Activated gamma-delta T cell treated with anti-CD3 and anti-CD28 coated beads, Interleukin-2, amount 50 U/mL, for 16 hours (primary cell): ENCODE measurements around the gene ADGRD1.
"Not testable (repeated sequence)": the region's sequence is repeated elsewhere in the genome, so short reads cannot be mapped to it uniquely, and the experiment has no call there.

ENCODE experiments used
- DNase-seq: peaks from one replicate; pipeline ENCODE4 v3.0.0-alpha.2; 2020; ENCODE audit warnings: low read depth

The ADGRD1 gene

GRCh38 chr12:131121705-131122405 is 168.1 kb downstream of the ADGRD1 start:
- no peak for DNase-seq

DNA sequence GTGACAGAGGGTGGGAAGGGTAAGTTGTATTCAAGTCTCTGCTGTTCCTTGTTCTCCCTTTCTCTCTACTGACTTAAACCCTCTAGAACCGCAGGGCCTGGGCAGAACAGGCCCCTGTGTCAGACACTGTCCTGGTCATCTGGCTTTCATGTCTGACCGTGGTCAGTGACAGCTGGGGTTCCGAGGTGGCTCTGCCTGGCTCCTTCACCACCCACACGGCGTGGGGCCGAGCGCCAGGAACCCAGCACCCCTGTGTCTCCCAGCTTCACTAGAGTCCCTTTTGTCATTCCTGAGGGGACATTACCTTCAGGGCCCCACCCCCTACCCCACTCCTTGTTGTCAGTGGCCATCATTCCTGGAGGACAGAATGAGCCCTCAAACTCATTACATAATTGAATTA is 168.9 kb downstream of the ADGRD1 start:
- DNase-seq = no peak

- DNase-seq = no peak
Measured at GRCh38 chr12:131123817-131124216, 170.1 kb downstream of the ADGRD1 start.

GRCh38 chr12:131124487-131125280 is 171.0 kb downstream of the ADGRD1 start:
- no peak for DNase-seq

DNA sequence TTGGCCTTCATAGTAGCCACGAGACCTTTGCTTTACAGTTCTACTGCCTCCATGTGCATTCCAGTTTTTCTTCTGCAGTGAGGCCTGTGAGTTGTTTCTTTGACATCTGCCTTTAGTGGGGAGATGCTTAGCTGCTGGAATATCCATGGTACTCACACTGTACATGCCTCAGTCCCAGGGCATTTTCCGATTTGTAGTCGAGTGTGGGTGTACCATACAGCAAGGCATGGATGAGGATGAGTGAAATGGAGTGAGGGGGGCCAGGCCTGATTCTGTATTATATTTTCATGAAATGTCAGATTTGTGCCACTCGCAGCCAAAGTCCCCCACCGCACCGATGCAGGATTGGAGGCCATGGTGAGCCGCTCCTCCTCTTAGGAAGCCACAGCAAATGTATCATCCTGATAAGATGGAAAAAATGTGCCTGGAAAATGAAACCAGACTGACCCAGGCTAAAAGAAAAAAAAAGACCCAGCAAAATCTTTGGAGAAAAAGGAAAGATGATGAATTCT is 173.0 kb downstream of the ADGRD1 start:
- DNase-seq = no peak

DNA sequence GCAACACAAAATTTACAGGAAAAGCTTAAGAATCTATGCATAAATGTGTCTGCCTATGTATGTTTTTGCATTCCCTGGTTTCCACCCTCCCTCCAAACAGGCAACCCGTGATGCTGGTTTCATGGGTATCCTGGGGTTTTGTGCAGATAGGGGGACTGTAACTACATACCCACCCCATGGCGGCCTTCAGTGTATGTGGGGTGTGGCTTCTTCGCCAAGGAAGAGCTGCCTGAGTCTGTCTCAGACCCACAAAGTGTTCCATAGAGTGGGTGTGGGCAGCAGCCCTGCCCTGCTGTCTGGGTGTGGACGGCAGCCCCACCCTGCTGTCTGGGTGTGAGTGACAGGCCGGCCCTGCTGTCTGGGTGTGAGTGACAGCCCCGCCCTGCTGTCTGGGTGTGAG is 174.8 kb downstream of the ADGRD1 start:
- no peak for DNase-seq

DNA sequence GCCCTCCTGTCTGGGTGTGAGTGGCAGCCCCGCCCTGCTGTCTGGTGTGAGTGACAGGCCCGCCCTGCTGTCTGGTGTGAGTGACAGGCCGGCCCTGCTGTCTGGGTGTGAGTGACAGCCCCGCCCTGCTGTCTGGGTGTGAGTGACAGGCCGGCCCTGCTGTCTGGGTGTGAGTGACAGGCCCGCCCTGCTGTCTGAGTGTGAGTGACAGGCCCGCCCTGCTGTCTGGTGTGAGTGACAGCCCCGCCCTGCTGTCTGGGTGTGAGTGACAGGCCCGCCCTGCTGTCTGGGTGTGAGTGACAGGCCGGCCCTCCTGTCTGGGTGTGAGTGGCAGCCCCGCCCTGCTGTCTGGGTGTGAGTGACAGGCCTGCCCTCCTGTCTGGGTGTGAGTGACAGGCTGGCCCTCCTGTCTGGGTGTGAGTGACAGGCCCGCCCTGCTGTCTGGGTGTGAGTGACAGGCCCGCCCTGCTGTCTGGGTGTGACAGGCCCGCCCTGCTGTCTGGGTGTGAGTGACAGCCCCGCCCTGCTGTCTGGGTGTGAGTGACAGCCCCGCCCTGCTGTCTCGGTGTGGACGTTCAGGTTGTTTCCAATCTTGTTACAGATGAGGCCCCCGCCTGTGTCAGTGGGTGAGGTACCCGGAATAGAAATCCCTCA is 175.4 kb downstream of the ADGRD1 start:
- DNase-seq = not testable (repeated sequence)

DNA sequence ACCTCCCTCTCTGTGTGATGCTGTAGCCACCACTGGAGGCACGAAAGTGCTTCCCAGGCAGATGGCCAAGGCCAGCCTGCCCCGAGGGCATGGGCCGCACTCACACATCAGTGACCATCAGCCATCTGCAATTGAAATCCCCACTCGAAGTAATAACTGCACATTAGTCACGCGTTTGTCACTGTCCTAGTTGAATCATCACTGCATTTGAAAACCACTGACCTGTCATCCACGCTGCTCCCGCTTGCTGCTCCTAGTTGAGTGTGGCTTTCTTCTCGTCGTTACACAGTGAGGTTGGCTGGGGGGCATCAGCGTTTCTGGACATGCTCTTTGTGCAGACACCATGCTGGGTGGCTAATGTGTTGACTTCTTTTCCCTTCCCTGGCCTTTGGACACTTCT is 176.1 kb downstream of the ADGRD1 start:
- DNase-seq = no peak

DNA sequence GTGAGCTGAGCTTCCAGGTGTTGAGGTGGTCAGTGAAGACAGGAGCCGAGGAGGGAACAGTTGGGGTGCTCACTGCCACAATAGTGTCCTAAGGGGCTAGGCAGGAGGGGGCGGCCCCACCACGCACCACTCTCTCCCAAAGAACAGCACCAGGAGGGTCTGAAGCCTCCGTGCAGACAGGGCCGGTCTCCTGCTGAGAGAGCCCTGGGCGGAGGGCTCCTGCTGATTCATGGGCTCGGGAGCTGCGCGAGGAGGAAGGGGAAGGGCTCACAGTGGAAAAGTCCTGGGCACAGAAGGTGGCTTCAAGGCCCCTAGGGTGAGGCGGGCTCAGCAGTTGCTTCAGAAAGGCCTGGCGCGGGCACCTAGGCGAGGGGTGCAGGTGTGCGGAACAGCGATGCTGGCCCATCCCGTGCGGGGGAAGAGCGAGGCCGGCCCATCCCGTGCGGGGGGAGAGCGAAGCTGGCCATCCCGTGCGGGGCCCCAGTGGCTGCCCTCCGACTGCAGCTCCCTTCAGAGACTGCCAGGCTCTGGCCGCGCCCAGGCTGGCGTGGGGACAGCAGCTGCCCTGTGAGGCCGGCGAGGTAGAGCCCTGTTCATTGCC is 176.7 kb downstream of the ADGRD1 start:
- no peak for DNase-seq

GRCh38 chr12:131131077-131131807 is 177.5 kb downstream of the ADGRD1 start:
- no peak for DNase-seq

DNA sequence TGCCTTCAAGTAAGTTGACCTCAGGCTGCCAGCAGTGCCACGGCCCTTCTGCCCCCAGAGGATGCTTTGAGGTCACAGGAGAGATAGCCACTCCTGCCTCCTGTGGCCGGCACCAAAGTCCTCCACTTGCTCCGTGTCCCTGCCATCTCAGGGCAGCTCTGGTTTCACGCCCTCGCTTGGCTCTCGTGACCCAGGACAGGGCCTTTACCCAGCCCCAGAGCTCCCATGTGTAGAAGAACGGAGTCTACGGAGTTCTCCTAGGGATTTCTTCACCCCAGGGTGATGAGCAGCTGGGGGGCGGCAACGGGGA is 178.1 kb downstream of the ADGRD1 start:
- DNase-seq = no peak

DNA sequence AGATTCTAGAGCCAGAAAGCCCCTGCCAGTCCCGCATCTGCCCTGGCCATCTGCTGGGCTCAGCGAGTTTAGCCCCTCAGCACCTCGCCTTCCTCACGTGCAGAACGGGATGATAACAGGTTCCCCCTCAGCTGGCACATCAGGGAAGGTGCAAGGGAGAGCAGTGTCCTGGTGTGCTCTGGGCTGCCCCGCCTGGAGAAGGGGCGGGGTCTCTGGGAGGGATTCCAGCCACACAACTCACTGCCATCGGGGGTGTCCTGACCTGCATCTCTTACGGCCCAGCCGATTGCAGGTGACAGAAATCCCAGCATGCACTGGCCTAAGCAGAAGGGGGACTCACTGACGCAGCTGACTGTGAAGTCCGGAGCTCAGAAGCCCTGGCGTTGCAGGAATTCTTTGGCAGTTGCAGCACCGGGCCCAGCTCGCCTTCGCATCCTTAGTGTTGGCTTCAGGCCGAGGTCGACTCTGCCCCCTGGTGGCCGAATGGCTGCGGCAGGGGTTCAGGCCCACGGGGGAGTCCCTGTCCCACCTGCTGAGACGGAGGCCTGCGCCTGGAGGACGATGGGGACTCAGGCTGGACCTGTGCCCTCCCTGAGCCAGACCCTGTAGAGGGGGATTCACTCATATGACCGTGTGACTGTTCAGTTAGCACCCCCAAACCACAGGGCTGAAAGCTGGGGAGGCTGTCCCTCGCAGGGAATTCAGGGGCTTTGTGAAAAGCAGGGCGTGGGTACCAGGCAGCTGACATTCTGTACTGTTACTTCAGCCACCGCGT is 178.6 kb downstream of the ADGRD1 start:
- DNase-seq = peak; percentile 53

DNA sequence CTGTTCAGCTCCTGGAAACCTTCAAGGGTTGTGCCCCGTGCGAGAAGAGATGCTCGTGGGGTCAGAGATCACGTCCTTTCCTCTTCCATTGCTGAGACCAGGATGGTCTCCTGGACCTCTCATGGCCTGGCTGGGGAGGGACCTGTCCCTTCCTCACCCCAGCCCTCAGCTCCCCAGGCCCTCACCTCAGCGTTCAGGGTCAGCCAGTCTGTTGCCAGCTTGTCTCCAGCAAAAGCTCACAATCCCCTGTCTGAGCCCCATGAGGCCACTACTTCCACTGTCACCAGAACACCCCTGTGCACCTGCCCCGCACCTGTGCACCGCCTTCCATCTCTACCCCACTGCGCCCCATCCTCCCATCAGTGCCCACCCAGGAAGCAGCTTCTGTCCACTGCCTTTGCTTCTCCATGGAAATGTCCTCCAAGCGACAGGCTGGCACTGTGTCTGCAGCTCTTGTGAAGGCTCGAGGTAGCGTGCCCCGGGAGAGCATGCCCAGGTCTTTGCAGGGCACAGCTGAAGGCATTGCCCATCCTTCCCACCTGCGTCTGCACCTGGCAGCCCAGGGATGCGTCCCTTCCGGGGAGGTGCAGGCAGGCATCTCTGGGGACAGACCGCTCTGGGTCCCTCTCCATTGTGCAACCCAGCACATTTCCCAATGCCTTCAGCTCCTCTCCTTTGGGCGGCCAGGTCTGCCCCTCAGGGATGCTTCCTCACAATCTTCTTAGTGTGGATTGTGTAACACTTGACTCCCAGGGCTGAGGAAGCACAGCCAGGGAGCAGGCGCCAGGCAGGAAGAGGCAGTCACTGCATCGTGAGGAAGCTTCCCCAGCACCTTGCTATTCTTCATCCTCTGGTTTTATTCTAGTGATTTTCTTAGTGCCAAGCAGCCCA is 179.6 kb downstream of the ADGRD1 start:
- no peak for DNase-seq

GRCh38 chr12:131133994-131134393 is 180.3 kb downstream of the ADGRD1 start:
- DNase-seq = no peak

- DNase-seq = no peak
Measured at GRCh38 chr12:131134523-131135310, 181.0 kb downstream of the ADGRD1 start.

- DNase-seq = no peak
Measured at GRCh38 chr12:131135311-131135785, 181.6 kb downstream of the ADGRD1 start.

DNA sequence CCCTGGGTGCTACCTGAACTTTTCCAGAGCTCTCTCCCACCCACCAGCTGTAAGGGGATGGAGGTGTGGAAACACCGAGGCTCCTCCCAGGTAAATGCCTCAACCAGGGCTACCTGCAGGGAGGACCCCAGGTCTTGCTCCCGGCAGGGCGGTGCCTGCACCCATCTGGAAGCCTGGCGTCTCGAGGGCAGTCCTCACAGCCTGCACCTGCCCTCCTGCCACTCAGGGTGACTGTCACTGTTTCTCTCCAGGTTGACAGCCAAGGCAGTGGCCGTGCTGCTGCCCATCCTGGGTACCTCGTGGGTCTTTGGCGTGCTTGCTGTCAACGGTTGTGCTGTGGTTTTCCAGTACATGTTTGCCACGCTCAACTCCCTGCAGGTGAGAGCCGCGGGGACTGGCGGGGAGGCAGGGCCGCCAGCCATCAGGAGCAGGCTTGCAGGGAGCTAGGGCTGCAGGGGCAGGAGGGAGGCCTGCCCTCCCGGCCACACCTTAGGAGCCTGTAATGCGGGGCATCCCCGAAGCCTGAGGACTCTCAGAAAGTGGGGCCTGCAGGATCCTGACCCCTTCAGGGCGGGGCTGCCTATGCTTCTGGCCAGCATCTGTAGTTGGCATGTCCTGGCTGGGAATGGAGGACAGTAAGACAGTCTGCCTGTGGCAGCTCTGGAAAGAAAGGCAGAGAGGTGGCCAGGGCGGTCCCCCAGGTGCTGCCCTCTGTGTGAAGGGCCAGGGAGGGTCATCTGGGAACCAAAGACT is 182.3 kb downstream of the ADGRD1 start:
- DNase-seq = no peak

DNA sequence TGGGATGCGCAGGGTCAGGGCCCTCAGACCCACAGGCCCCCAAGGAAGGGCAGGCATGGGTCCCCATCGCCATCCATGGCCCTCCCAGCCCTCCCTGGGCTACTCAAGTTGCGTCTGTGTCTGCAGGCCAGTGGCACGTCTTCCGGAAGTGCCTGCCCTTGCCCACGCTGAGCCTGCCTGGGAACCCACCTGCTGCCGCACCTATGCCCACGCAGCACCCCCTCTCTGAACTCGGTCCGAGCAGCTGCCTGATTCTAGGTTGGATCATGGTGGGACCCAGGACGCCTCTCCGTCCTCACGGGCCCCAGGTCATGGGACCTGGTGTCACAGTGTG is 182.8 kb downstream of the ADGRD1 start:
- no peak for DNase-seq
